ENCODE measurements around the gene RAD51B. TPM values are rescaled to one million over a fixed set of nuclear protein-coding genes. Genes with fewer than 3 reads are reported as not detected.

The RAD51B gene
- total RNA-seq, 1 experiment from 2014 or later = 14.2 TPM

DNA sequence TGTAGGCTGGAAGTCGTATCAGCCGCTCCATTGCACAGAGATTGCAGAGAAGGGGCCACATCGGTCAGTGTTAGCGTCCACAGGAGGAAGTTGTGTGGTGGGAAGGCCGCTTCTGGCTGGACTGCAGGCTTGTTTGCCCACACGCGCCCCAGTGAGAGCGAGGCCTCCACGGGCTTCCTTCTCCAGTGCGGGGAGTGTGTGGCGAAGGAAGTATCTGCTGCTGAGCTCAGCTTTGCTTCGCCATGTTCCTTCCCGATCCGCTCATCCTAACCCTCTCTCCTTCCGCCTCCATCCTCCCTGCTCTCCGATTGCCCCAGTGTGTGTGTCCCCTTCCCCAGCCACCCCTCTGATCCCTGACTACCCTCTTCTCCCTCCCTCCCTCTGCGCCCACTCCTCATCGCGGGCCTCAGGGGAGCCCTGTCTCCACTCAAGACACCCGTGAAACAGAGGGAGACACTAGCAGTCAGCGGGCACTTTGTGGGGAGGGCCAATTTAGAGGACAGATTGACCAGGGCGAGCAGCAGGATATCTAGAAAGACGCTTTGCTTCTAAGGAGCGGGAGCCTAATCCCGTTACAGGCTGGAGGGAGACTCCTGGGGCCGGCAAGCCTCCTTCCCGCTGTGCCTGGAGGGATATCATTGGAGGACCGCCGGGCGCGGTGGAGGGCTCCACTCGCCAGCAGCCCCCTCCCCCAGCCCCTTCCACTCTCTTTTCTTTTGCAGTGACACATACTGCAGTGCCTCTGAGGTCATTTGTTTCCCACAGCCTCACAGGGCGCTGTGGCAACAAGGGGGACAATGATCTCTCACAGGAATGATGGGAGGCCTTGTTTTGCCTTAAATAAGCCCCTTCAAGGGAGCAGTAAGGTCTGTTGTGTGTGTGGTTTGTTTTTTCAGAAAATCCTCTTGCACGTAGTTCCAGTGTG is 544.5 kb downstream of the RAD51B start (continued):
- TF ChIP-seq HMGXB4 (CRISPR knock-in tag; IDR thresholded peaks at IDR 0.05) (no peak), ARID4B (CRISPR knock-in tag; IDR thresholded peaks at IDR 0.05; ENCODE audit: borderline replicate concordance) (no peak), SOX15 (CRISPR knock-in tag; IDR thresholded peaks at IDR 0.05) (no peak), NR3C1 (CRISPR knock-in tag; conservative IDR thresholded peaks at IDR 0.05; ENCODE audit: low read depth) (no peak), MXD4 (CRISPR knock-in tag; IDR thresholded peaks at IDR 0.05; ENCODE audit: borderline replicate concordance) (no peak)
- TF ChIP-seq, protein P1, sequence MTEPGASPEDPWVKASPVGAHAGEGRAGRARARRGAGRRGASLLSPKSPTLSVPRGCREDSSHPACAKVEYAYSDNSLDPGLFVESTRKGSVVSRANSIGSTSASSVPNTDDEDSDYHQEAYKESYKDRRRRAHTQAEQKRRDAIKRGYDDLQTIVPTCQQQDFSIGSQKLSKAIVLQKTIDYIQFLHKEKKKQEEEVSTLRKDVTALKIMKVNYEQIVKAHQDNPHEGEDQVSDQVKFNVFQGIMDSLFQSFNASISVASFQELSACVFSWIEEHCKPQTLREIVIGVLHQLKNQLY (CRISPR knock-in tag; IDR thresholded peaks at IDR 0.05) = no peak
- TF ChIP-seq, protein P2, sequence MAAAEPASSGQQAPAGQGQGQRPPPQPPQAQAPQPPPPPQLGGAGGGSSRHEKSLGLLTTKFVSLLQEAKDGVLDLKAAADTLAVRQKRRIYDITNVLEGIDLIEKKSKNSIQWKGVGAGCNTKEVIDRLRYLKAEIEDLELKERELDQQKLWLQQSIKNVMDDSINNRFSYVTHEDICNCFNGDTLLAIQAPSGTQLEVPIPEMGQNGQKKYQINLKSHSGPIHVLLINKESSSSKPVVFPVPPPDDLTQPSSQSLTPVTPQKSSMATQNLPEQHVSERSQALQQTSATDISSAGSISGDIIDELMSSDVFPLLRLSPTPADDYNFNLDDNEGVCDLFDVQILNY (CRISPR knock-in tag; IDR thresholded peaks at IDR 0.05) = no peak
- TF ChIP-seq, protein P3, sequence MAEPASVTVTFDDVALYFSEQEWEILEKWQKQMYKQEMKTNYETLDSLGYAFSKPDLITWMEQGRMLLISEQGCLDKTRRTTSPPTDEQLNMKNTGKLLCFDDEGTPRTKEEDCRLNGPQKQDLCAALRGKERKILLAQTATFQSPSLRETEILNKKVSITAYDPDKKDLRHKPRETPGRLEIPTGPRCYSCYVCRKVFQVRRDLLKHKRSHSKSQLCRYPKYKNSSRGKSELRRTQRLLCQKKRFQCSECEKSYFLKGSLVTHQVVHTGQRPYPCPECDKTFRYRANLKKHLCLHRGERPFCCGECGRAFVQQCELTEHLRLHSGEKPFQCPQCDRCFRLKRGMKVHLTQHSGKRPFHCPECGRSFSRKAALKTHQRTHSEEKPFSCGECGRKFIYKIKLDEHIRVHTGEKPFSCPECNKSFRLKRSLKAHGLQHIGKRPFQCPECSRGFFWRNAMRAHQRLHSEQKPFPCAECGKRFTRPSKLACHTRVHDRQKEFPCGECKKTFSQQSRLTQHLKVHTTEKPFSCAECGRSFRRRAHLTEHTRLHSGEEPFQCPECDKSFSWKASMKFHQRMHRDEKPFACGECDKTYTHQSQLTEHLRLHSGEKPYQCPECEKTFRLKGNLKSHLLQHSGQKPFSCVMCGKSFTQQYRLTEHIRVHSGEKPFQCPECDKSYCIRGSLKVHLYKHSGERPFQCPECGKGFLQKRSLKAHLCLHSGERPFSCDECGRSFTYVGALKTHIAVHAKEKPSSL (CRISPR knock-in tag; conservative IDR thresholded peaks at IDR 0.05) = no peak

GRCh38 chr14:68364792-68365192 is 545.2 kb downstream of the RAD51B start:
- peaks cover 5% of the 10 kb centered on the region; the same call in 1 of the 2 replicates for H3K27me3 Mint-ChIP-seq (ENCODE audit: low read depth)
- DNase-seq (ENCODE audit: low spot score) (peak; percentile 18), ATAC-seq (no peak; the same call in 1 of the 2 replicates)
- H3K4me3 Mint-ChIP-seq = peak overlapping the region; percentile 75
- H3K4me1 Mint-ChIP-seq = peaks cover 36% of the 10 kb centered on the region
- H3K9me3 Mint-ChIP-seq = no peaks in the 10 kb centered on the region
- ChIA-PET CTCF (interaction anchor here (1.1 to 2.9 kb wide), 4 partner anchors 44 to 430 kb away, joined by 3 to 15 read pairs (median 7); no protein-coding TSS in a partner anchor), POLR2A (no interaction called here)
- peak overlapping the region; percentile 68 for H3K27ac Mint-ChIP-seq
- no peaks in the 10 kb centered on the region for H3K36me3 Mint-ChIP-seq
- TF ChIP-seq ZNF671 (CRISPR knock-in tag; IDR thresholded peaks at IDR 0.05) (no peak), TP53 (CRISPR knock-in tag; IDR thresholded peaks at IDR 0.05) (no peak), FOXJ3 (CRISPR knock-in tag; IDR thresholded peaks at IDR 0.05; ENCODE audit: borderline replicate concordance) (no peak), PRRX2 (CRISPR knock-in tag; IDR thresholded peaks at IDR 0.05) (no peak), ZNF232 (CRISPR knock-in tag; IDR thresholded peaks at IDR 0.05) (no peak), NFATC4 (CRISPR knock-in tag; IDR thresholded peaks at IDR 0.05) (no peak), TCF7 (CRISPR knock-in tag; IDR thresholded peaks at IDR 0.05; ENCODE audit: low read depth) (no peak), IRF2 (CRISPR knock-in tag; IDR thresholded peaks at IDR 0.05; ENCODE audit: borderline replicate concordance, low read depth) (no peak), STAT6 (CRISPR knock-in tag; conservative IDR thresholded peaks at IDR 0.05; ENCODE audit: low read depth) (no peak)
- TF ChIP-seq, protein P4, sequence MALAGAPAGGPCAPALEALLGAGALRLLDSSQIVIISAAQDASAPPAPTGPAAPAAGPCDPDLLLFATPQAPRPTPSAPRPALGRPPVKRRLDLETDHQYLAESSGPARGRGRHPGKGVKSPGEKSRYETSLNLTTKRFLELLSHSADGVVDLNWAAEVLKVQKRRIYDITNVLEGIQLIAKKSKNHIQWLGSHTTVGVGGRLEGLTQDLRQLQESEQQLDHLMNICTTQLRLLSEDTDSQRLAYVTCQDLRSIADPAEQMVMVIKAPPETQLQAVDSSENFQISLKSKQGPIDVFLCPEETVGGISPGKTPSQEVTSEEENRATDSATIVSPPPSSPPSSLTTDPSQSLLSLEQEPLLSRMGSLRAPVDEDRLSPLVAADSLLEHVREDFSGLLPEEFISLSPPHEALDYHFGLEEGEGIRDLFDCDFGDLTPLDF (CRISPR knock-in tag; IDR thresholded peaks at IDR 0.05) = no peak
- TF ChIP-seq, protein P5, sequence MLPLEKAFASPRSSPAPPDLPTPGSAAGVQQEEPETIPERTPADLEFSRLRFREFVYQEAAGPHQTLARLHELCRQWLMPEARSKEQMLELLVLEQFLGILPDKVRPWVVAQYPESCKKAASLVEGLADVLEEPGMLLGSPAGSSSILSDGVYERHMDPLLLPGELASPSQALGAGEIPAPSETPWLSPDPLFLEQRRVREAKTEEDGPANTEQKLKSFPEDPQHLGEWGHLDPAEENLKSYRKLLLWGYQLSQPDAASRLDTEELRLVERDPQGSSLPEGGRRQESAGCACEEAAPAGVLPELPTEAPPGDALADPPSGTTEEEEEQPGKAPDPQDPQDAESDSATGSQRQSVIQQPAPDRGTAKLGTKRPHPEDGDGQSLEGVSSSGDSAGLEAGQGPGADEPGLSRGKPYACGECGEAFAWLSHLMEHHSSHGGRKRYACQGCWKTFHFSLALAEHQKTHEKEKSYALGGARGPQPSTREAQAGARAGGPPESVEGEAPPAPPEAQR (CRISPR knock-in tag; IDR thresholded peaks at IDR 0.05) = no peak
